Hepatic stellate cell (primary cell): ENCODE measurements around the gene PANX2.
"Not testable (repeated sequence)": the region's sequence is repeated elsewhere in the genome, so short reads cannot be mapped to it uniquely, and the experiment has no call there.

Source experiments
- DNase-seq: peaks from one replicate; pipeline ENCODE4 v3.0.0; 2011; ENCODE audit warnings: low spot score

Gene PANX2

DNA sequence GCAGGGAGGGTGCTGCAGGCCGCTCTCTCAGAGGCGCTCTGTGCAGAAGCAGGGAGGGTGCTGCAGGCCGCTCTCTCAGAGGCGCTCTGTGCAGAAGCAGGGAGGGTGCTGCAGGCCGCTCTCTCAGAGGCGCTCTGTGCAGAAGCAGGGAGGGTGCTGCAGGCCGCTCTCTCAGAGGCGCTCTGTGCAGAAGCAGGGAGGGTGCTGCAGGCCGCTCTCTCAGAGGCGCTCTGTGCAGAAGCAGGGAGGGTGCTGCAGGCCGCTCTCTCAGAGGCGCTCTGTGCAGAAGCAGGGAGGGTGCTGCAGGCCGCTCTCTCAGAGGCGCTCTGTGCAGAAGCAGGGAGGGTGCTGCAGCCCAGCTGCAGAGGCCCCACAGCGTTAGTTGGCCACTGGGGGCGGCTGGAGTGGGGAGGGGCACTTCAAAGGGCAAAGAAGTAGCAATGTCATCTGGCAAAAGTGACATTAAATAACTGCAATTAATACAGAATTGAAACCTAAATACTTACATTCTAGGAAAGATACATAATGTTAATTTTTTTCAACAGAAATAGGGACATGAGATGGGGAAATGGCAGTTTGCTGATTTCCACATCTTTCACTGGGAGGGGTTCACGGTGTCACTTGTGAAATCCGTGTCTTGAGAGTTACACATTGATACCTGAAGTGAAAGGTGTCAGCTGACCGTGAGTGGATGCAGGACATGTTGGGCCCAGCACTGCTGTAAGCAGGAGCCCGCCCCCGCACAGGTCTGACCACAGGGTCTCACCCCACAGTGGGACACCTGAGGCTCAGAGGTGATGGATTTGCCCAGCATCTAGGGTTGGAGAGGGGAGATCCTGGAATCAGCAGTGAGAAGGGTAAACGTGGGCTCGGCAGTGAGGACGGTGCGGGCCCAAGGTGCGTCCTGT is 23.0 kb upstream of the PANX2 start:
- not testable (repeated sequence) for DNase-seq

DNA sequence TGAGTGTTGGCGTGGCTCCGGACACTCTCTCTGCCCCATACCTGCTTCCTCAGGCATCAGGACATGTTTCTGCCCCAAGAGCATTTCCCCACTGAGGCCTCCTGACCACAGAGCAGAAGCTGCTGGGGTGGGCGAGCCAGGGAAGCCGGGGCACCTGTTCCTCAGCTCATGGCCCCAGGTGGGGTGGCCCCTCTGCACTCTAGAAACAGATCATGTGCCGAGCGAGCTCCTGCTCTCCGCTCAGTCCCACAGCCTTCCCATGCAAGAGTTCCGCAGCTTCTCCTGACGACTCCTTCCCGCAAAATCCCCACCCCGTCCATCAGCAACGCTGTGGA is 22.4 kb upstream of the PANX2 start:
- no peak for DNase-seq

DNA sequence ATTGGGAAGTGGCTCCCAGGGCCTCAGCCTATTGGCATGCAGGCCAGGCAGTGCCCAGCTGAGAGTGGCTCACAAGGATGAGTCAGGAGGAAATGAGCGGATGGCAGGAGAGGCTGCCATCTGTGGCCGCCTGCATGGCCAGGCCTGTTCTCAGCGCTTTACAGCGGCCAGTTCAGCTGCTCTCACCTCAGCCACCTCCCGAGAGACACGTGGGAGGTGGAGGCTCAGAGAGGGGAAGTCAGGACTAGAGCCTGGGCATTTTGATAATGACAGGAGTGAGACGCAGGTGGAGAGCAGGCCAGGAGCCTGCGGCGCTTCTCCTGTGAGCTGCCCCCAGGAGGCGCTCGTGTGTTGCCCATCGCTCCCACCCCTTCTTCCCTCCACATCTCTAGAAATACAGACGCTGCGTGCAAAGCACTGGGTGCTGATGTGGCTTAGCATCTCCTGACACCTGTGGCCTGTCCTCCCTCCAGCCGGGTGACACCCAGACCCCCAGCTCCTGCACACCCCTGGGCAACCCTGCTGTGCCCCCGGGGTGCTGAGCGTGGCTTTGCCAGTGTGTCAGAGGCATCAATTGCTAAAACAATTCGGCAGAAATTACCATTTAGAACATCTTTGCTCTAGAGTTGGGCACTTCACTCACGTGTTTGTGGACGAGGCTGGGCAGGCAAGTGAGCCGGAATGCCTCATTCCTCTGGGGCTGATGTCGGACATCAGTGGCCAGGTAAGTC is 21.4 kb upstream of the PANX2 start:
- peak; percentile 65 for DNase-seq

DNA sequence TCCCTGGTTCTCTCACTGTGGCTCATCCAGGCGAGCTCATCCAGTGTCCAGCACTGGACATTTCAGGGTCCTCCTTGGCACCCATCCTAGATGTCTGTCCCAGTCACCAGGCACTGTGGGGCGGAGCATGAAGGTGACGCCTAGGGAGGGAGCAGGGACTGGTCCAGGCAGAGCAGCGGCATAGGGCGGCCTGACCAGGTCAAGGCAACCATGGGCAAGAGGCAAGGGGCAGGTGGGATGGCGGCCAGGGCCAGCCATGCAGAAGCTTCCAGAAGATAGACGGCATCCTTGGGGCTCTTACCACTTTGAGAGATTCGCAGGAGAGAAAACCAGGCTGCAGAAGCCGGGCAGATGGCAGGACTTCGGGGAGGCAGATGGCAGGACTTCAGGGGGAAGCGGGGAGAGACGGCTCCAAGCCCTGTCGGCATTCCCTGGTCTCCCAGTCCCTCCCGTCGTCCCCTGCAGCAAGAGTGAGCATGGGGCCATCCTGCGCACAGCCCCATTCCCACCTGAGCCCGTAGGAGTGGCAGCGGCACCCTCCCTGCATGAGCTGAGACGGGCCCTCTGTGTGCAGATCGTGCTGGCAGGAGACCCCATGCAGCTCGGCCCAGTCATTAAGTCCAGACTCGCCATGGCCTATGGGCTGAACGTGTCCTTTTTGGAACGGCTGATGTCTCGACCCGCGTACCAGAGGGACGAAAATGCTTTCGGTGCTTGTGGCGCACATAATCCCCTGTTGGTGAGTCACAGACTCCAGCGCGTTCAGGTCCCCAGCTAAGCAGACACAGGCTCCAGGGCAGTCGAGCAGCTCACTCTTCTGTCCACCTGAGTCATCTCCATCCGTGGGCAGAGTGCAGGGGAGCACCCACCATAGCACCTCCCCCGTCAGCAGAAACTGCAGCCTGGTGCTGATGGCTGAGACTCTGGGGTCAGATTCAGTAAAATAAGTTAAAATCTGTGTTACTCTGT is 20.1 kb upstream of the PANX2 start:
- DNase-seq = no peak

DNA sequence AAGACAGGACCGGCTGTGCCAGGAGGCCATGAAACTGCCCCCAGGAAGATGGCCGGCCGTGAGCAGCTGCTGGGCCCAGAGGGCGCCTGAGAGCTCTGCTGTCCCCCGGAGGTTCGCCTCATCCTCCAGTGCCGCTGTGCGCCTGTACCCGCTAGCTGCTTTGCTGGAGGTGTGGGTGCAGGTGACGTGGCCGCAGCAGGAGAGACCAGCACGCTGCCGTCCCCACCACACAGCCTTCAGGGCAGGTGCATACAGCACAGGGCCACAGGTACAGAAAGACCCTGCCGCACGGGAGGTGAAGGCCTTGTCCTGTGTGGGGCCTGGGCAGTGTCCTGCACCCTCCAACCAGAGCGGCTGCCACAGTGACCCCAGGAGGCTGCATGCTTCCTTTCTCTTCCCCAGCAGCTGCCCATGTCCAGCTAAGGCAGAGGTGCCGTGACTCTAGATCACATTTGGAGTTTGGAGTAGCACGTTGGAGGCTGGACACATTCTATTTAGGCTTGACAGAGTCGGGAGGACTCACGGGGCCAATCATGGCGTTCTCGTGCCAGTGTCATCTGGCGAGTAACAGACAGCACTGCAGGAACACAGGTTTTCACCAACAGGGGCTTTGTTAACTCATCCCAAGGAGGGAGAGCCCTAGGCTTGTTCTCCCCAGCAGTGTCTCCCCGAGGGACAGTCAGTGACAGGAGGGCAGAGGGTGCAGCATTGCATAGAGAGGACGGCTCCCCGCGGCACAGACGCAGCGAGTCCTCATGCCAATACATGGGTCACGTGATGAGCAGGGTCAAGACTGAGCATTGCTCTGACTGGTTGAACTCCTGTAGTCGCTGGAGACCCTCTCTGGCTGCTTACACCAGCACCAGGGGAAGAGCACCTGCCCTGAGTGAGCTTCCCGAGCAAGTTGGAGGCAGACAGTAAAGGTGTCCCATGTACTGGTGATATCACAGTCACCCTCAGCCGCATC is 18.7 kb upstream of the PANX2 start:
- DNase-seq = no peak

DNA sequence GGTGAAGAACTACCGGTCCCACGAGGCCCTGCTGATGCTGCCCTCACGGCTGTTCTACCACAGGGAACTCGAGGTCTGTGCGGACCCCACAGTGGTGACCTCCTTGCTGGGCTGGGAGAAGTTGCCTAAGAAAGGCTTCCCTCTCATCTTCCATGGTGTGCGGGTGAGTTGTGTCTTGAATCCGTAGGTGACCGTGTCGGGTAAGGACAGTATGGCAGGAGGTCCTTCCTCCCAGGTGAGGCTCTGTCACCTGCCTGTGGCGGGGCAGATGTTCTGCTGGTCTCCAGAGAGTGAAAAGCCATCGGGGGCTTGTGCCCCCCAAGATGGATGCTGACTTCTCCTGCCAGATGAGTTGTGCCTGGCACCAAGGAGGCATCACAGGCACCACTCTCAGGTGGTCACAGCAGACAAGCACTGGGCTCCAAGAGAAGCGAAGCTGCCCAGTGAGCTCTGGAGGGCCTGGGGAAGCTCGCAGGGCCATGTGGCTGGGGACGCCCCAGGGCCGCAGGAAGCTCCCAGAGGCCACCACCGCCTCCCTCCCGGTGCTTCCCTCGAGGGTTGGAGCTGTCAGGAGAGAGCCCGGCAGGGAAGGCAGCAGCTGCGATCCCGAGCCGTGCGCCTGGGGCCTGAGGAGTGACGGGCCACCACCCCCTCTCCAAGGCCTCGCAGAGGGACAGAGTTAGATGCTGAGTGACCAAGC is 17.3 kb upstream of the PANX2 start:
- DNase-seq = no peak

DNA sequence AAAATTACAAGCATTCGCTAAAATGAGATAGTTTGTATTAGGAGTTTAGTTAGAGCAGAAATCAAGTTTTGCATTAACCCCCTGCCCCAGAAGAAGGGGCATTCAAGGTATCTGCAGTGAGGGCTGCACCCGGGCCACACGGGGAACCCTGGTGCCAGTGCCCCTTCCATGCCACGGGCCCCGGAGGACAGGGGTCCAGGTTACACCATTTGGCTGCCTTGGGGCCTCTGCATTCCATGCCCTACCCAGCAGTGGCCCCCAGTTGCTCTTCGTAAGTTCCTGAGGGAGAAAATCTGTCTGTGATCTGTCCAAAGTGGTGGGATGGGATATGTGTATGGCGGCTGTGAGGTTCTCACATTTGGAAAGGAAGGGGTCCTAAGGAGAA is 16.8 kb upstream of the PANX2 start:
- no peak for DNase-seq

DNA sequence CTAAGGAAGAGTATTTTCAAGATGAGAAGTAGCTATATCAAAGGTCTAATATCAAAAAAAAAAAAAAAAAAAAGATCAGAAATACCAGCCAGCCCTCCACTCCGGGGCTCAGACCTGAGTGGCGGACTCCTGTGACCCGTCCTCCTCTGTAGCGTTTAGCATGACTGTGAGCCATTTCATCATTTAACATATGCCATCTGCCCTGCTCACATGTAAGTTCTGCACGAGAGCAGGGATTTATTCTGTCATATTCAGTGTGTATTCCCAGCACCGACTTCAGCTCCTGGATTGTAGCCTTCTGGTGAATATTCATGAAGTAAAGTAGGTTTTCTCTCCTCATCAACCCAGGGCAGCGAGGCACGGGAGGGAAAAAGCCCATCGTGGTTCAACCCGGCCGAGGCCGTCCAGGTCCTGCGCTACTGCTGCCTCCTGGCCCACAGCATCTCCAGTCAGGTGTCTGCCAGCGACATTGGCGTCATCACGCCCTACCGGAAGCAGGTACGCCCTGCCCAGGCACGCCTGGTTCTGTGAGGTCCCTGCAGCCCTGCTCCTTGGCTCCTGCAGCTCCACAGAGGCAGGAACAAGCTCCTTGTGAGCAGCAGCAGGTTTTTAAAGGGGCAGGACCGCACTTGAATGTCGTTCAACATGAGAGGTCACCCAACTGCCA is 12.7 kb upstream of the PANX2 start:
- DNase-seq = no peak

DNA sequence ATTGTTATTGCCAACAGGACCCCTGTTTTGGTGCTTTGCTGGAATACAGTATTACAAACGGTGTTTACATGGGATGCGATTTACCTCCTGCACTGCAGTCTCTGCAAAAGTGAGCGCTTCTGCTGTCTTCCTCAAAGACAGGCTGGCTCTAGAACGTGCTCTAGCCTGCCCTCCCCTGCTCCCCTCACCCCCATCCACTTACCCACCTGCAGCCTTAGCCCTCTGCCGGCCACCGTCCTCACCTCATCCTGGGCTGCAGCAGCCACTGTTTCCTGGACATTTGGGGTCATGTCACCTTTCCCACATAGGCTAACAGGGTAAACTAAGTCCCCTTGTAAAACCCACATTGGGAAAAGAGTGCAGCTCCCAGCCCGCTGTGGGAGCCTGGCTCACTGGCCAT is 9.6 kb upstream of the PANX2 start:
- DNase-seq = no peak

DNA sequence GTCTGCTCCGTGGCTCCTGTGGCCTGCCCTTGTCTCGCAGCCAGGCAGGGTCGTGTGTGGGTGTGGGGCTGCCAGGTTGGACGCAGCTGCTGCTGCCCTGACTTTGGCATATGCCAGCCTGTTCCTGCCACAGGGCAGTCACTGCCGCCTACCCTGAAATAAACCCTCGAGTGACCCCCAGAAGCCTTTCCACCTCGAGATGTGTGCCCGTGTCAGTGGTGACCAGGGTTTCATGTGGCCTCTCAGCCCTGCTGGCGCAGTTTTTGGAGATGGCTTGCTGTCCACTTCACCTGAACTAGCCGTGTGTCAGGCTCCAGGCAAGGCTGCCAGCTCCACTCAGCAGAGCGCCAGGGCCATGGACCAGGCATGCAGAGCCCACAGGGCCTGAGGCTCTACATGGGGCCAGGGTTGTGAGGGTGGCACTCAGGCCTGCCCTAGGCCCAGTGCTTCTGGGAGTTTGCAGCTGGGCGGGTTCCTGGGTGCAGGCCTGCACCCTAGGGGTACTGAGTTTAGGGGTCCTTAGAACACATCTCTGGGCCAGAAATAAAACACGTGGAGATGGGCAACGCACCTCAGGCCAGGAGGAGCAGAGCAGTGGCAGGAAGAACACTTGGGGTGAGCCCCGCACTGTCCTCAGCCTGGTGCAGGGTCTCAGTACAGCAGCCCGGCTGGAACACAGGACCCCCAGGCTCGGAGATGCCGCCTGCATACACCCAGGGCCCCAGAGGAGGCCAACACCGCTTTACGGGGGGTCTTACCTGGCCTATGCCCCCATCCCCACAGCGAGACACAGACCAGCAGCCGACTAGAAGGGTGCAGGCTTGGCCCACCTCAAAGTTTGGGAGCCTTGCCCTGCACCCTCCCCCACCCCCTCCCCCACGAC is 8.8 kb upstream of the PANX2 start:
- DNase-seq = no peak

DNA sequence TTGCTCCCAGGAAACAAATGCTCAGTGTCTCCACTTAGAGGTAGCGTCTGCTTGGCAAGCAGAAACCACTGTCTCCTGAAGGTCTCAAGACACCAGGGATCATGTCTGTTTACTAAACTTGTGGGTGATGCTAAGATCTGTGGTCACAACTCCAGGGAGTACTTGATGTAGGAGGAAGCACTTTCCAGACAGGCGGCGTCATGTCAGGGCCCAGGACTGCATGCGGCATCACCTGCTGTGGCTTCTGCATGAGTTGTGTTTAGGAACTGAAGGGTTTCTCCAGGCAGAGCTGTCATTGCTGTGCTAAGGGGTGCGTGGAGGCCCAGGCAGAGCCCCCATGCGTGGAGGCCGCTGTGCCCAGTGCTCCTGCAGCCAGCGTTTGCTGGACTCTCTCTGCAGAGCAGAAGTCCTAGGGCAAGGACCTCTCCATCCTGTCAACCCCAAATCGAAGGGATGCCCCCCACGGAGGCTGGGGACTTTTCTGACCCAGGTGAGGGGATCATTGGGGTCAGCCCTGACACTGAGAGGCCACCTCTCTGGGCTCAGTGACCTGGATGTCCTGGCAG is 8.1 kb upstream of the PANX2 start:
- no peak for DNase-seq

DNA sequence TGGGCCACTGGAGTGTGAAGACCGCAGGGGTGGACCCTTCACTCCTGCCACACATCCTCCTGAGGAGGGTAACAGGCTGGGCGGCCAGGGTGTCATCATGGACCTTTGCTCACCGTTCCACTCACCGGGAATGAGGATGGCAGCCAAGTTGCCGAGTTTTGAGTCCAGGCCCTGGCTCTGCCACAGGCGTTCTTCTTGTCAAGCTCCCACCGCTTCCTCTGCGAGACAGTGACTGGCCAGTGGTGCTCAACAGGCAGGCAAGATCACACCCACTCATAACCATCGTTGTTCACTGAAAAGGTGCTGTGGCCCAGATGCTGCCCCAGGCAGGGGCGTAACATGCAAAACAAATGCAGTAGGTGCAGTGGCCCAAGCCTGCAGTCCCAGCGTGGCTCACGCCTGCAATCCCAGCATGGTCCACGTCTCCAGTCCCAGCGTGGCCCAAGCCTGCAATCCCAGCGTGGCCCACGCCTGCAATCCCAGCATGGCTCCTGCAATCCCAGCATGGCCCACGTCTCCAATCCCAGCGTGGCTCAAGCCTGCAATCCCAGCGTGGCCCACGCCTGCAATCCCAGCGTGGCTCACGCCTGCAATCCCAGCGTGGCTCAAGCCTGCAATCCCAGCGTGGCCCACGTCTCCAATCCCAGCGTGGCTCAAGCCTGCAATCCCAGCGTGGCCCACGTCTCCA is 5.0 kb upstream of the PANX2 start:
- no peak for DNase-seq

DNA sequence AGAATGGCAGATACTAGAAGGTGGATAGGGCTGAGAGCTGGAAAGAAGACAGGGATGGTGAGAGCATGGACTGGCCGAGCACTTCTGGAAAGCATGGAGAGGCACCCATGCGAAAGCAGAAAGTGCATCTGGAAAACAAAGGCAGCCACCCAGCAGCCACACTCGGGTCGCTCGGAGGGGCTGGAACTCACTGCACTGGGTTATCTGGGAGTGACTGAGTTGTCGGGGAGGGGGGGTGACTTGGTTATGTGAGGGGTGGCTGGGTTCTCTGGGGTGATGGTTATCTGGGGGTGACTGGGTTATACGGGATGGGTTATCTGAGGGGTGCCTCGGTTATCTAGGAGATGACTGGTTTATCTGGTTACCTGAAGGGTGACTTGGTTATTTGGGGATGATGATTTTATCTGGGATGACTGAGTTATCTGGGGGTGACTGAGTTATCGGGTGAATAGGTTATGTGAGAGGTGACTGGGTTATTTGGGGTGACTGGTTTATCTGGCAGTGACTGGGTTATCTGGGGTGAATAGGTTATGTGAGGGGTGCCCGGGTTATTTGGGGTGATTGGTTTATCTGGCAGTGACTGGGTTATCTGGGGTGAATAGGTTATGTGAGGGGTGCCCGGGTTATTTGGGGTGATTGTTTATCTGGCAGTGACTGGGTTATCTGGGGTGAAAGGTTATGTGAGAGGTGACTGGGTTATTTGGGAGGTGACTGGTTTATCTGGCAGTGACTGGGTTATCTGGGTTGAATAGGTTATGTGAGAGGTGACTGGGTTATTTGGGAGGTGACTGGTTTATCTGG is 2.6 kb upstream of the PANX2 start:
- no peak for DNase-seq

DNA sequence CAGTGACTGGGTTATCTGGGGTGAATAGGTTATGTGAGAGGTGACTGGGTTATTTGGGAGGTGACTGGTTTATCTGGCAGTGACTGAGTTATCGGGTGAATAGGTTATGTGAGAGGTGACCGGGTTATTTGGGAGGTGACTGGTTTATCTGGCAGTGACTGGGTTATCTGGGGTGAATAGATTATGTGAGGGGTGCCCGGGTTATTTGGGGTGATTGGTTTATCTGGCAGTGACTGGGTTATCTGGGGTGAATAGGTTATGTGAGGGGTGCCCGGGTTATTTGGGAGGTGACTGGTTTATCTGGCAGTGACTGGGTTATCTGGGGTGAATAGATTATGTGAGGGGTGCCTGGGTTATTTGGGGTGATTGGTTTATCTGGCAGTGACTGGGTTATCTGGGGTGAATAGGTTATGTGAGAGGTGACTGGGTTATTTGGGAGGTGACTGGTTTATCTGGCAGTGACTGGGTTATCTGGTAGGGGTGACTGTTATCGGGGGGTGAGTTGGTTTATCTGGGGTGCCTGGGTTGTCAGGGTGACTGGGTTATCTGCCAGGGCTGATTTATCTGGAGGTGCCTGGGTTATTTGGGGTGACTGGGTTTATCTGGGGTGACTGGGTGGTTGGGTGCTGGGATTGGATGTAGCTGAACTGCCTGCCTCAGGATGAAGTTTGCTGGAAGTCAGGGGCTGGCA is 1.9 kb upstream of the PANX2 start:
- not testable (repeated sequence) for DNase-seq

DNA sequence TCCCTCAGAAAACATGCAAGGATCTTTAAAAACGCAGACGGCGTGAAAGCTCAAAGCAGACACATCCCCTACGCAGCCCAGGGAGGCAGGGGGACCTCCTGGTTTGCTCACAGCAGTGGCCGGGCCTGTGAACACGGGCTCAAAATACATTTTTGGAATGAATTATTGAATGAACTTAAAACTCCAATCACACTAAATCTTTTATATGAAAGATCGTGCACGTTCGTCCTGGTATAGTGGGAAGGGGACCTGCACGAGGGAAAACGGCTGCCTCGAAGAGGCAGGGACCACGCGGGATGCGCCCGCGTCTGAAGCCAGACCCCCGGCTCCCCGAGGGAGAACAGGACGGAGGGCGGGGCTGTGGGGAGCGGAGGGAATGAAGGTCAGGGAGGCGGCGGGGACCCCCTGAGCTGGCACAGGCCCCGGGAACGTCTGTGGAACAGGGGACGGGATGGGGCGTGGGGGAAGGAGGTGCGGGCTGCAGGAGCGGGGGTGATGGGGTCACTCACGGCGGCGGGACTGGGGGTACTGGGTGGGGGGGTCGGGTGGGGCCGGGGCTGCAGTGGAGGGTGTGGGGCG is 1.3 kb upstream of the PANX2 start:
- DNase-seq = no peak

DNA sequence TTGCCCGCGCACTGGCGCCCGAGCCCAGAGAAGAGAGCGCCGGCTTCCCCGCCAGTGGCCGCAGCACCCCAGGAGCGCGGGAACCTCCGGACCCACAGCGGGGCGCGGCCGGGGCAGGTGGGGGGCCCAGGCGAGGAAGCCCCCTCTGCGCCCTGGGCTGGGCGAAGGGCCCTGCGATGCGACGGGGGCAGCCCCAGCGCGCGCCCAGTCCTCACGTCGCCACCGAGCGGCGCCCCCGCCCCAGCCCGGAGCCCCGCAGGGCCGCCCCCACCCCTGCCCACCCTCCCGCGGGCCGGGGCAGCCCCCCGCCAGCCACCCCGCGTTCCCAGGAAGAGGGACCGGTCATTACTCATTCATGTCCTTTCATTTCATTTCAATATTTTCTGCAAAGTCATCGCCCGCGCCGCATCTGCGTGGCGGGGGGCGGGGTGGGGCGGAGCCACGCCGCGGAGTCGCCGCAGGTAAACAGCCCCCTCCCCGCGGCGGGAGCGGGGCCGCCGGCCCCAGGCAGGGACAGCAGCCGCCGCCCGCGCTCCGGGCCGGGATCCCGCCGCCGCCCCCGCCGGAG is 673 bp upstream of the PANX2 start:
- no peak for DNase-seq
